ENCODE measurements around the gene TMEM204. TPM values are rescaled to one million over a fixed set of nuclear protein-coding genes. Genes with fewer than 3 reads are reported as not detected.

TMEM204 gene
- total RNA-seq, 4 donors from 2014 or later, result 13.7 to 26.0 (median 26.0) TPM

- TF ChIP-seq POLR2A (IDR thresholded peaks at IDR 0.05), result no peak
- no peak for TF ChIP-seq CTCF (IDR thresholded peaks at IDR 0.05)
- WGBS, 2 donors, result 50 to 53% methylated on average over 26 to 27 of the region's 27 CpGs
- intact Hi-C loops (cut with DNase I; ENCODE audit: low total_unique reads), result no loop called here
- no peak overlapping the region for H3K4me3 ChIP-seq (ENCODE audit: low read depth, poor library complexity, severe bottlenecking)
- DNase-seq (ENCODE audit: low spot score in 2 of 2), result no peak
Measured at GRCh38 chr16:1530349-1530882, 3.0 kb upstream of the TMEM204 start.

- H3K4me3 ChIP-seq (ENCODE audit: low read depth, poor library complexity, severe bottlenecking), result no peak overlapping the region
- intact Hi-C loops (cut with DNase I; ENCODE audit: low total_unique reads), result no loop called here
- peak; percentile 66 to 93 for DNase-seq (ENCODE audit: low spot score in 2 of 2)
- TF ChIP-seq CTCF (IDR thresholded peaks at IDR 0.05) (no peak), POLR2A (IDR thresholded peaks at IDR 0.05) (no peak)
- WGBS, 2 donors, result 39 to 46% methylated on average over 33 of the region's 35 CpGs
Measured at GRCh38 chr16:1530883-1531637, 2.4 kb upstream of the TMEM204 start.

GRCh38 chr16:1531638-1531910 lies 1.9 kb upstream of the TMEM204 start:
- no peak for TF ChIP-seq POLR2A (IDR thresholded peaks at IDR 0.05)
- TF ChIP-seq CTCF (IDR thresholded peaks at IDR 0.05), result no peak
- WGBS, 2 donors, result 66 to 74% methylated on average over 13 to 14 of the region's 14 CpGs
- intact Hi-C loops (cut with DNase I; ENCODE audit: low total_unique reads), result no loop called here
- H3K4me3 ChIP-seq (ENCODE audit: low read depth, poor library complexity, severe bottlenecking), result no peak overlapping the region
- no peak for DNase-seq (ENCODE audit: low spot score in 2 of 2)

DNA sequence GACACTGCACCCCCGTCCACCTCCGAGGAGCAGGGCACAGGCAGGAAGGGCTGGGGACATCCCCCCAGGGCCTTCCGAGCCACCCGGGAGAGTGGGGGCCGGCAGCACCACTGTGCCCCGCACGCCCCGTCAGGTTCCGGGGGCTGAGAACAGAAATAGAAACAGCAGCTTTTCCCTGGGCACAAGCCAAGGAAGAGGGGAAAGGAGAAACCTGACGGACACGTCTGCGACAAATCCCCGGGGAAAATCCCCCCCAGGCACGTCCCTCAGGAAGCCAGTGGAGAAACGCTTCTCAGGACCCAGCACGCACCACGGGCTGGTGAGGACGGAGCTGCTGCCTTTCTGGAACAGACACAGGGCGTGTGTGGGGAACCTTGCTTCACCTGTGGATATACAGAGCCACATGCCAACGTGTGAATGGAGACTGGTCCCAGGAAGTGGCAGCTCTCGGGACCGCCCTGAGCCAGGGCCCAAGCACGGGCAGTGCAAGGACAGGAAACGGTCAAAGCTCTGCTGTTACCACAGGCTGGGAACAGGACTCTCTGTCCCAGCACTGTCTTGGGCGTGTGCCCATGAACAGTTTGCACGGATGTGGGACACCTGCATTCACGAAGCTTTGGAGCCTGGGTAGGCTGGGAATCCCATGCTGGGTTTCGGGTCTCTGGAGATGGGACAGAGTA lies 1.2 kb upstream of the TMEM204 start:
- DNase-seq (ENCODE audit: low spot score in 2 of 2), result peak; percentile 71 to 93
- 24 to 38% methylated on average over 22 to 25 of the region's 28 CpGs for WGBS, 2 donors
- no peak overlapping the region for H3K4me3 ChIP-seq (ENCODE audit: low read depth, poor library complexity, severe bottlenecking)
- intact Hi-C loops (cut with DNase I; ENCODE audit: low total_unique reads), result no loop called here
- TF ChIP-seq POLR2A (IDR thresholded peaks at IDR 0.05) (no peak), CTCF (IDR thresholded peaks at IDR 0.05) (no peak)

DNA sequence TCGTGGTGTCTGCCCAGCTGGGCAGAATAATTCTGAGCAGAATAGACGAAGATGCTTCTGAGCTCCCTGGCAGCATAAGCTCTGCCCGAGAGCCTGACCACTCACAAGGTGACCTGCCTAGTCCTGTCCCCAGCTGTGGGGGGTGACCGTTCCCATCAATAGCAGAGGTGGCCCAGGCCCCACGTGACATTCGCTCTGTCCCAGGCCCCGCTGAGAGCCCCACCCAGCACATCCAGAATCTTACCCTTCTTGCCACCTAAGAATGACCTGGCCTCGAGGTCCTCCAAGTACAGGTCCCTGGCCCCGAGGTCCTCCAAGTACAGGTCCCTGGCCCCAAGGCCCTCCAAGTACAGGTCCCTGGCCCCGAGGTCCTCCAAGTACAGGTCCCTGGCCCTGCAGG lies 695 bp upstream of the TMEM204 start:
- no peak for TF ChIP-seq POLR2A (IDR thresholded peaks at IDR 0.05)
- no peak for TF ChIP-seq CTCF (IDR thresholded peaks at IDR 0.05)
- no peak for DNase-seq (ENCODE audit: low spot score in 2 of 2)
- WGBS, 2 donors, result 53 to 69% methylated on average over 10 of the region's 10 CpGs
- intact Hi-C loops (cut with DNase I; ENCODE audit: low total_unique reads), result no loop called here
- no peak overlapping the region for H3K4me3 ChIP-seq (ENCODE audit: low read depth, poor library complexity, severe bottlenecking)

All from lower leg skin (tissue), 4 donors.